Measurements from ENCODE around the gene PROB1. TPM values are rescaled to one million over a fixed set of nuclear protein-coding genes. Genes with fewer than 3 reads are reported as not detected.
A peak's percentile ranks its signal among the peaks of the same experiment; 100 is the strongest.

PROB1 gene
- total and polyA plus RNA-seq, 9 of the 15 experiments (the other 6 are each of a cell fraction or from before 2014, with no cell fraction given): 0.01 to 1.8 (median 0.47) TPM

DNA sequence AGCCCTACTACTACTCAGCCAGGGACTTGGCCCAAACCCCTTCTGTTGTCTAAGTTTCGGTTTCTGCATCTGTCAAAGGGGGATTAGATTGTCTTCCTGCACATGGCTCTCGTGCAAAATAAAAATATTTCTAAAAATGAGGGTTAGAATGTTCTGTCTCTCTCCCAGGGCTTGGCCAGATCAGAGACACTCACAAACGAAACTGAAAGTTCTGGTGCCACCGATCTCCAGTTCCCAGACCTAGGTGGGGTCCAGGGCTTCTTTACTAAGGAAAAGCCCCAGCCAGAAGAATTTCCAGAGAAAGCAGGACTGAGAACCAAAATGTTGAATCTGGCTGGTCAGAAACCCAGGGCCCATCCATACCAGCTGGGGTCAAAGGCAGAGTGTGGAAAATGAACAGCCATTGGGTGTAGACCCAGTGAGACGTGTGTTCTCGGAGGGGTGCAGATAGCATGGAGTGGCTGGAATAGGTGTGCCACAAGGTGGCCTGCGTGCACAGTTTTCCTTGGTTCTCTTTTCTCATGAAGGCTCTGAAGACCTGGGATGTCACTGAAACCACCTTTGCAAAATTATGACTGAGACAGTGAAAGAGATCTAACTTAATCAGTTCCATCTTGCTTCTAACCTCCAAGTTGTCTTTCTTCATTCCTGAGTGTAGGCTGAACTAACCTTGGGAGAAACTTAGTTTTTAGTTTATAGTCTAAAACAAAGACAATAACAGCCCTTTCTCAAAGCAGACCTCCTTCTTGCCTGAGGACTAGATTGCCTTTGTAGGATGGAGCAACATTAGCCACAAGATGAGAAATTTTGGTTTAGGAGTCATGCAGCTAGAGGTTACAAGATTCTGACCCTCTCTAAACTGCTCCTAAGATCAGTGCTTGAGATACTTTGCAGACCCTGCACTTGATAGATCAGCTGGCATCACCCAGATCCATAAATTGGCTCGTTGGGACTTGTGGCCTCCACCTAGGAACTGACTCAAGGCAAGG is 9.5 kb downstream of the PROB1 start (continued):
- TF ChIP-seq ZNF263 (CRISPR knock-in tag; IDR thresholded peaks at IDR 0.05; ENCODE audit: borderline replicate concordance) (no peak), PML (IDR thresholded peaks at IDR 0.05; ENCODE audit: low read length) (no peak), PYGO2 (tag; IDR thresholded peaks at IDR 0.05) (peak; percentile 40; the same call in 1 of the 2 replicates), EHMT2 (IDR thresholded peaks at IDR 0.05) (no peak), MAZ (CRISPR knock-in tag; conservative IDR thresholded peaks at IDR 0.05 in 1 of 2, IDR thresholded peaks at IDR 0.05 in 1 of 2) (peak in 1 of 2 experiments; percentile 70; a peak in 2 of 4 replicates), ZNF699 (CRISPR knock-in tag; IDR thresholded peaks at IDR 0.05; ENCODE audit: insufficient replicate concordance) (no peak), SIX5 (IDR thresholded peaks at IDR 0.05; ENCODE audit: borderline replicate concordance in 1 of 2, insufficient read depth in 1 of 2, low read depth in 1 of 2, low read length in 2 of 2) (no peak), RAD21 (CRISPR knock-in tag; conservative IDR thresholded peaks at IDR 0.05 in 1 of 2, IDR thresholded peaks at IDR 0.05 in 1 of 2) (peak; percentile 51 to 86), ZNF780A (CRISPR knock-in tag; IDR thresholded peaks at IDR 0.05) (no peak), SNAPC5 (CRISPR knock-in tag; IDR thresholded peaks at IDR 0.05) (no peak), CCNT2 (IDR thresholded peaks at IDR 0.05; ENCODE audit: borderline replicate concordance, extremely low read depth, insufficient read length, low read depth, low read length) (no peak), RBM15 (IDR thresholded peaks at IDR 0.05; ENCODE audit: insufficient read depth, low read length) (no peak), TOE1 (IDR thresholded peaks at IDR 0.05; ENCODE audit: borderline replicate concordance) (0 out of 2 replicates have a peak, but pooled peaks have one; percentile 26), TOE1 (CRISPR knock-in tag; IDR thresholded peaks at IDR 0.05; ENCODE audit: borderline replicate concordance, low read depth) (no peak), ZNF143 (CRISPR knock-in tag; IDR thresholded peaks at IDR 0.05) (no peak)
- TF ChIP-seq, protein P1, sequence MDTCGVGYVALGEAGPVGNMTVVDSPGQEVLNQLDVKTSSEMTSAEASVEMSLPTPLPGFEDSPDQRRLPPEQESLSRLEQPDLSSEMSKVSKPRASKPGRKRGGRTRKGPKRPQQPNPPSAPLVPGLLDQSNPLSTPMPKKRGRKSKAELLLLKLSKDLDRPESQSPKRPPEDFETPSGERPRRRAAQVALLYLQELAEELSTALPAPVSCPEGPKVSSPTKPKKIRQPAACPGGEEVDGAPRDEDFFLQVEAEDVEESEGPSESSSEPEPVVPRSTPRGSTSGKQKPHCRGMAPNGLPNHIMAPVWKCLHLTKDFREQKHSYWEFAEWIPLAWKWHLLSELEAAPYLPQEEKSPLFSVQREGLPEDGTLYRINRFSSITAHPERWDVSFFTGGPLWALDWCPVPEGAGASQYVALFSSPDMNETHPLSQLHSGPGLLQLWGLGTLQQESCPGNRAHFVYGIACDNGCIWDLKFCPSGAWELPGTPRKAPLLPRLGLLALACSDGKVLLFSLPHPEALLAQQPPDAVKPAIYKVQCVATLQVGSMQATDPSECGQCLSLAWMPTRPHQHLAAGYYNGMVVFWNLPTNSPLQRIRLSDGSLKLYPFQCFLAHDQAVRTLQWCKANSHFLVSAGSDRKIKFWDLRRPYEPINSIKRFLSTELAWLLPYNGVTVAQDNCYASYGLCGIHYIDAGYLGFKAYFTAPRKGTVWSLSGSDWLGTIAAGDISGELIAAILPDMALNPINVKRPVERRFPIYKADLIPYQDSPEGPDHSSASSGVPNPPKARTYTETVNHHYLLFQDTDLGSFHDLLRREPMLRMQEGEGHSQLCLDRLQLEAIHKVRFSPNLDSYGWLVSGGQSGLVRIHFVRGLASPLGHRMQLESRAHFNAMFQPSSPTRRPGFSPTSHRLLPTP (IDR thresholded peaks at IDR 0.05; ENCODE audit: borderline replicate concordance, extremely low read depth, insufficient read length): no peak
- TF ChIP-seq, protein P2, sequence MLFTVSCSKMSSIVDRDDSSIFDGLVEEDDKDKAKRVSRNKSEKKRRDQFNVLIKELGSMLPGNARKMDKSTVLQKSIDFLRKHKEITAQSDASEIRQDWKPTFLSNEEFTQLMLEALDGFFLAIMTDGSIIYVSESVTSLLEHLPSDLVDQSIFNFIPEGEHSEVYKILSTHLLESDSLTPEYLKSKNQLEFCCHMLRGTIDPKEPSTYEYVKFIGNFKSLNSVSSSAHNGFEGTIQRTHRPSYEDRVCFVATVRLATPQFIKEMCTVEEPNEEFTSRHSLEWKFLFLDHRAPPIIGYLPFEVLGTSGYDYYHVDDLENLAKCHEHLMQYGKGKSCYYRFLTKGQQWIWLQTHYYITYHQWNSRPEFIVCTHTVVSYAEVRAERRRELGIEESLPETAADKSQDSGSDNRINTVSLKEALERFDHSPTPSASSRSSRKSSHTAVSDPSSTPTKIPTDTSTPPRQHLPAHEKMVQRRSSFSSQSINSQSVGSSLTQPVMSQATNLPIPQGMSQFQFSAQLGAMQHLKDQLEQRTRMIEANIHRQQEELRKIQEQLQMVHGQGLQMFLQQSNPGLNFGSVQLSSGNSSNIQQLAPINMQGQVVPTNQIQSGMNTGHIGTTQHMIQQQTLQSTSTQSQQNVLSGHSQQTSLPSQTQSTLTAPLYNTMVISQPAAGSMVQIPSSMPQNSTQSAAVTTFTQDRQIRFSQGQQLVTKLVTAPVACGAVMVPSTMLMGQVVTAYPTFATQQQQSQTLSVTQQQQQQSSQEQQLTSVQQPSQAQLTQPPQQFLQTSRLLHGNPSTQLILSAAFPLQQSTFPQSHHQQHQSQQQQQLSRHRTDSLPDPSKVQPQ (CRISPR knock-in tag; IDR thresholded peaks at IDR 0.05; ENCODE audit: borderline replicate concordance): no peak
- TF ChIP-seq, protein P3, sequence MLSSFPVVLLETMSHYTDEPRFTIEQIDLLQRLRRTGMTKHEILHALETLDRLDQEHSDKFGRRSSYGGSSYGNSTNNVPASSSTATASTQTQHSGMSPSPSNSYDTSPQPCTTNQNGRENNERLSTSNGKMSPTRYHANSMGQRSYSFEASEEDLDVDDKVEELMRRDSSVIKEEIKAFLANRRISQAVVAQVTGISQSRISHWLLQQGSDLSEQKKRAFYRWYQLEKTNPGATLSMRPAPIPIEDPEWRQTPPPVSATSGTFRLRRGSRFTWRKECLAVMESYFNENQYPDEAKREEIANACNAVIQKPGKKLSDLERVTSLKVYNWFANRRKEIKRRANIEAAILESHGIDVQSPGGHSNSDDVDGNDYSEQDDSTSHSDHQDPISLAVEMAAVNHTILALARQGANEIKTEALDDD (IDR thresholded peaks at IDR 0.05): no peak
